CD4-positive, alpha-beta T cell treated with Interleukin-4 for 1 hour (primary cell): ENCODE results near the gene CRYBG1.
"Not testable (repeated sequence)": the region's sequence is repeated elsewhere in the genome, so short reads cannot be mapped to it uniquely, and the experiment has no call there.

ENCODE experiments used
- DNase-seq, 2 donors: peaks; one replicate each; pipeline ENCODE4 v3.0.0-alpha.2; 2020 to 2022

CRYBG1 gene

DNA sequence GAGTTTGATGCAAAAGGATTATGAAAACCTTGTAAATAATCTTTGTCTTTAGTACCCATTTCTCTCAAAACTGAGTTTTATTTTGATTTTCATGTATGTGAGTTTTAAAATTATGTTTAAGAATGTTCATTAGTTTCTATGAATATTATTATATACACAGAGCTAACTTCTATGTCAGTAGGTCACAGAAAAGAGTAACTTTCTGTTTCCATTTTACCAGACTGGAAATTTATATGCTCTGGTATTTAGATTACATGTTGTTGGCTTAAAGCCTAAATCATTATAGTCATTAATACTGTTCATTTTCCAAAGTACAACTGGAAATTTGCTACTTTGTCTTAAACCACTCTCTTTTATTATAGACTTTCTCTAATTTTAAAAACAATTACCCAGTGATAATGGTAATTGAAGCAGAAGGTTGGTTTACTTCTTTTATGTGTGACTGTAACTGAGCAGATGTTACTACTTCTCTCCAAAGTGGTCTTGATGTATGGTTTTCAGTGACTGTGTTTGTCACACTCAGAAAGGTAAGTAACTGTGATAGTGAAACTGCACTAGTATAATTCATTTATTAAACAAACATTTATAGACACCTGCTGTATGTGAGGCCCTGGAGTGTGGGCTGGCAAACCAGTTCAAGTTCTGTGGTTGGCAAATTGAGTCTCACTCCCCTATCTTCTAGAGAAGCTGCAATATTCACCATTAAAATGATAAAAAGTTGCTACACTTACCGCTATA, 13.2 kb downstream of the CRYBG1 start:
- no peak for DNase-seq

DNA sequence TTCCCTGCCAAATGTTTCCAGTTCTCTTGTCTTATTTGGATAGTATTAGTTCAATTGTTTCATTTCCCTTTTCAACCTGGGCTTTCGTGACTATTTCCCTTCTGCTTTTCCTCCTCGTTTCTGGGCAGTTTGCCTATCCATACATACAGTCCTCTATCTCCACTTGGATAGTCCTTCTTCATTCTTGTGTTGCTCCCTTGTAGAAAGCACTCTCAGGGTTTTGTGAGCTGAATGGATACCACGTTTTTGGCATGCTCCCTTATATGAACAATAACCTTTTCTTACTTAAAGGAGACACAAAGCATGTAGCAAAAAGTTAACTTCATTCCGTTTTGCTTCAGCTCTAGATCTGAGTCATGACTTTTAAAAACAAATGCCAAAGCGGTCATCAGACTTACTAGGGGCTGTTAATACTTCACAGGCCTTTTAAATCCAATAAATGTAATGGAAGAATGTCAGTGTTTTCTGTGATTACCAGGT, 16.6 kb downstream of the CRYBG1 start:
- no peak for DNase-seq

DNA sequence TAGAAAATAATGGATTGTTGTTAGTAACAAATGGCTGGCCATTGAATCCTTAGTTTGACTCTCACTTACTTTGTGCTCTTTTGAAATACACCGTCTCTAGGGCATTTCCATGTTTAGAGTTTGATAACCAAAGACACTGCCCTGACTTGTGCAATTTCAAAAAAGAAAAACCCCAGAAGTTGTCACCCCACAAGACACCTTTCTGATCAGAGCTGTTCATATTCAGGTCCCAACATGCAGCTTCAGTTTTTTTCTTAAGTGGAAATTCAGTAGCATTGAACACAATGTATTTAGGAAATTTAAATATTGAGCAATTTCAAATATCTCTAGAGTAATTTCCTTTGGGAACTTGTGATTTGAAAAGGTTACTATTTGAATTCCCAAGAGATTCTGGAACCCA, 19.4 kb downstream of the CRYBG1 start:
- no peak for DNase-seq

DNA sequence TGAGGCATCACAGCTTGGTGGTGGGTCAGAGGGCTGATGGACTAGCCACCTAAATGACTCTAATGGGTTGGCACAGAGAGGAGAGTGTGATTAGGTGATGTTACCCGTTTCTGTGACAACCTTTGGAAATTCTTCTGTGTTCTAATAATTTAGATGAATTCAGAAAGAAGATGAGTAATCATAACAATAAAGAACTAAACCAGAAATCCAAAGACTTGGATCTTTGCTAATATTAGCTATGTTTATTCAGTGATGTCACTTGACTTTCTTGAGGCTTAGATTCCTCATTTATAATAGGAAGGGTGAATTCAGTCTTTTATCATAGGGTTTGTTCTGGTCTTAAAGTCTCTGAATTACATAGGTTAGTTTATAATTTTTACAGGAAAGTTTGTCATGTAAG, 19.9 kb downstream of the CRYBG1 start:
- no peak for DNase-seq

DNA sequence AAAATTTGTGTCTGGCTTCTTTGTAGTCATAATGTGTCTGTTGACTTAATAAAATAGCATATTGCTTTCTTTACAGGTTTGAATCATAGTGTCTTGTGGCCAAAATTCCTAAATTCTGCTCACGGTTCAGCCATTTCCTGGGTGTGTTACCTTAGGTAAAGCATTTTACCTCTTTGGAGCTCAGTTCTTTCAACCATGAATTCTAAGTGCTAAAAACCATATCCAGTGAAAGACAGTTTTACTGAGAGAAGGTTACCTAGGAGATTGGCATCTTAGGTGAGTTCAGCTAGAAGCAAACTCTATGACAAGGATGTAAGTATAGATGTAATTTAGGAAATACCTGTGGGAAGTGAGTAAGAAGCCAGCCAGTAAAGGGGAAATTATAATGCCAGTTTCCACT, 20.7 kb downstream of the CRYBG1 start:
- no peak for DNase-seq

DNA sequence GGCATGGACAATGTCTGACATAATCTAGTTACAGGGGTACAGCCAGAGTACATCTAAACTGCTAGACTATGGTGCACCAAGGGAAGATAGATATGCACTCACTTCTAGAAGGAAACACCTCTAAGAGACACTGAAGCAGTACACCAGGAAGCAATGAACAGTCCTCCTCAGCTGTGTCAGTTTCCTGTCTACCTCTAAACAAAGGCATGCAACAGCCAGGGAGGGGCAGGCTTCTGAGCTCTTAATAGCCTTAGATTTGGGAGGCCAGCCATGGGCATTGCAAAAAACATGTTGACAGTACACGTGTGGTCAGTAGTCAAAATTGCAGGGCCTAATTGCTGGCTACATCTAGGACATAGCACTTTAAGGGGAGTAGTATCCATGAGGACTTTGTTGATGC, 21.4 kb downstream of the CRYBG1 start:
- no peak for DNase-seq

DNA sequence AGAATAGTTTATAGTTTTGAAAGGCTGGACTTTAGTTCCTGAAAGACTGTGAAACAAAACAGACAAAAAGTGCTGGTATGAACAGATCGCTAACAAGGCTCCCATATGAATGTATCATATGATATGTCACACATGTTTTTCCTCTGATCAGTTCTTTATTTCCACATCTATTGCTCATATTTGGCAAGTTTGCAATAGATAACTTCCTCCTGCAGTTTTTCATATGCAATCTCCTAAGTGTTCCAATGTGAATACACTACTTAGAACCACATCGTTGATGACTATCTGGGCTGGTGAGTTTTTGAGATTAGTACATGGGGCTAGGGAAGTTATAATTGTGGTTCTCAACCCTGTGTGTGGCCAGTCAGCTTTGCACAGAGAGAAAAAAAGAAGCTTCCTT, 23.1 kb downstream of the CRYBG1 start:
- DNase-seq = no peak

DNA sequence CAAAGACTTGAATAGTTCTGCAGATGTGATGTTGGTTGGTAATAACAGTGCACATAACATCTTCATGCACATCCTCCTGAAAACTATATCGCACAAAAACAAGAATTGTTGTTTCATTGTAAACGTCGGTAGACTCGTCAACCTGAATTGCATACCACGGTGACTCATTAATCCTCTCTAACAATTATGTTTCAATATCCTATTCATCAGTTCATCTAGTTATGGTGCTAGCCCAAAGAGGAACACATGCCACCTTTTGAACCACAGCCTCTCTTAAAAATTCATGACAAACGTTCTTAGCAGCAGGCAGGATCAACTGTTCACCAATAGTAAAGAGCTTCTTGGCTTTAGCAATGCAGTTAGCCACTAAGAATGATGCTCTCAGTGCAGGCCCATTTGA, 25.0 kb downstream of the CRYBG1 start:
- no peak for DNase-seq

DNA sequence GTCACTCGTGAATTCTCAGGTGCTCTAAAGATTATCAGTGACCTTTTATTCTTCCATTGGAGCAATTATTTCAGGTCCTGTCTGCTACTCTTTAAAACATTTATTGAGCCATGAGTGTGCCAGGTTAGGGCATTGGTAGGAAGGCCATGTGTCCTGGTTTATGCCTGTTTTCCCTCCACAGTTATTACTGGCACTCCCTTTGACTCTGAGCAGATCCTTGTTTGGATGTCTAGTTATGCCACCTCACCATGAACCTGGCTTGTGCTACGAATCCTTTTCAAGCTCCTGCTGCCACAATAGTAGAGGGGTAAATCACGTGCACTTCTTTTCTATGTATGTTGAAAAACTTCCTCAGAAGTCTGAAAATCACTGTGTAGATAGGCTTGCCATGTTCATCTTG, 27.4 kb downstream of the CRYBG1 start:
- no peak for DNase-seq

DNA sequence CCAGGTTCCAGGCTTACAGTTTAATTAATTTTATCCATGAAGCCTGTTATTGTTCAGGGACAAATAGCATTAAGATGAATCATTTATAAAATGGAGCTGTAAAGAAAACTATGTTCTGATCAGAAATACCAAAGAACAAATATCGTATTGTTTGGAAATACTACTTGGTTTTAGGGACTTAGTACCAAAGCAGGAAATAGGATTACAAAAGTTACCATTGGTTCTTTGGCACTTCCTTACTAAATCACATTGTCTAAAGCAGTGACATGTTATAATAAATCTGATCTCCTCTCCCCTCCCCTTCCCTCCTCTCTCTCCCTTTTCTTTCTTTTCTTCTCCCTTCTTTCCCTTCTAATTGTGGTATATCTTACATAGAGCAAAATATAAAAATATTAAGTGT, 29.6 kb downstream of the CRYBG1 start:
- DNase-seq = no peak

DNA sequence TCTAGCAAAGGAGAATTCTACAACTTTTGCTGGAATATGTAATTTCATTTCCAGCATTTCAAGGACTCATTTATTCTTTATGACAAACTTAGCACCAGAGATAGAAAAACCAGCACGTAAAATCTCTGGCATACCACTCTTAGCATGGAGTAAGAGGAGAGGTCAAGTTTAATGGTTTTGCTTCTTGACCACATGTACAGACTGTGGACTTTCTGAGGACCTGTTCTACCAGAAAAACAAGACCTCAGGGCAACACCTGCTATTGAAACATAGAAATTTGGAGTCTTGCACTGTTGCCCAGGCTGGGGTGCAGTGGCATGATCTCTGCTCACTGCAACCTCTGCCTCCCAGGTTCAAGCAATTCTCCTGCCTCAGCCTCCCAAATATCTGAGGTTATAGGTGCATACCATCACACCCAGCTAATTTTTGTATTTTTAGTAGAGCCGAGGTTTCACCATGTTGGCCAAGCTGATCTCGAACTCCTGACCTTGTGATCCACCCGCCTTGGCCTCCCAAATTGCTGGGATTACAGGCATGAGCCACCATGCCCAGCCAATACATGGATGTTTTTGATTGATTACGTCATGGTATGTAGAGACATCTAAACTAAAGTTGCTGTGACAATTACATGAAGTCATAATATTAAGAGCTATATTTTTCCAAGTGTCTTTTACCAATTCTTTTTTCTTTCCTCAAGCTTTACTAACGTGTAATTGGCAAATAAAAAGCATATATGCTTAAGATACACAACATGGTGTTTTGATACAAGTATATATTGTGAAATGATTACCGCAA, 36.1 kb downstream of the CRYBG1 start:
- DNase-seq = no peak

DNA sequence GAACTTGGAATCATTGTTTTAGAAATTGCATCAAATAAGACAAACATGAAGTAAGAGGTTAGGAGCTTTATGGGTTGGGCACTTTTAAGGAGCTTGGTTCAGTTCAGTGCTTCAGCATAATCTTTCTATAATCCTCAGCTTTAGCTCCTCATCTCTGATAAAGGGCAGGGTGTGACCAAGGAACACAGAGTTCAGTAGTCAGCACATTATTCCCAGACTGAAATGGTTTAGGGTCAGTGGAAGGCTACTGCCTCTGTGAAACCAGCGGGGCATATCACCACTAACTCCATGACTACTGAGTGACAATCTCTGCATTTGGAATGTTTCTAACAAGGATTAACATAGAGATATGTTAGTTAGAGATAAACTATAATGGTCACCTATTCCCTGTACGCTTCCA, 36.9 kb downstream of the CRYBG1 start:
- no peak for DNase-seq

DNA sequence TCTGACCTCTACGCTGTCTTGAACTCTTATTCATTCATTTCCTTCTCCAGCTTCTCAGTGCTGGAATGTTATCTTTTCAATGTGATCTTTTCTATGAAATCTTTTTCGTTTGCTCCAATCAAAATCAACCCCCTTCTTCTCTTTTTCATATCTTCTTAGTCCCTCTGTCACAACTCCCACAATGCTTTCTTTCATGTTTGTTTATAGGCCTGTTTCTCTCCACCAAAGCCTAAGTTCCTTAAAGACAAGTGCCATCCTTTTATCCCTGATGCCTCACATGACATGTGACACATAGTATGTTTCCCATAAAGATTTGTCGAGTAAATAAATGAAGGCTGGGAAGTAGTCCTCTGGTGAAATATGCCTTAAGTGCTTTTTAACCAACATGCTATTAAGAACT, 38.1 kb downstream of the CRYBG1 start:
- no peak for DNase-seq

DNA sequence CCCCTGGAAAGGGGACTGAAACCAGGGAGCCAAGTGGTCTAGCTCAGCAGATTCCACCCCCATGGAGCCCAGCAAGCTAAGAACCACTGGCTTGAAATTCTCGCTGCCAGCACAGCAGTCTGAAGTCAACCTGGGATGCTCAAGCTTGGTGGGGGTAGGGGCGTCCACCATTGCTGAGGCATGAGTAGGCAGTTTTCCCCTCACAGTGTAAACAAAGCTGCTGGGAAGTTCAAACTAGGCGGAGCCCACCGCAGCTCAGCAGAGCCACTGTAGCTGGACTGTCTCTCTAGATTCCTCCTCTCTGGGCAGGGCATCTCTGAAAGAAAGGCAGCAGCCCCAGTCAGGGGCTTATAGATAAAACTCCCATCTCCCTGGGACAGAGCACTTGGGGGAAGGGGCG, 44.5 kb downstream of the CRYBG1 start:
- DNase-seq = not testable (repeated sequence)

DNA sequence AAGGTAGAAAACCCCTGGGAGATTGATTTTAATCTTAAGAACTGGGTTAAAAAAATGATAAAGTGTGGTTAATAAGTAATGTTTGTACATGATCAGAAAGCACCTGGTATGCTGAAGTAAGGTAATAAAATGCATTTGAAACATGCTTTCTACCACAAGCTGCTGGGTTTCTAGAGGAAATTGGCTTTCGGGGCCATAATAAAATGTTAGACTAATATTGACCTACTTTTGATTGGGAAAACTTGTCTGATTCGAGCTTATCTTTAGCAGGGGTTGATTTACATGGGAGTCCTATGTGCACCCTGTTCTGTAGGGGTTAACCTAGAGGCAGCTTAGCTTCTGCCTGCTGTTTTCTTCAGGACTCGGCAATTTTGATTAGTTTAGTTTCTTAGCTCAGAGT, 50.5 kb downstream of the CRYBG1 start:
- no peak for DNase-seq

DNA sequence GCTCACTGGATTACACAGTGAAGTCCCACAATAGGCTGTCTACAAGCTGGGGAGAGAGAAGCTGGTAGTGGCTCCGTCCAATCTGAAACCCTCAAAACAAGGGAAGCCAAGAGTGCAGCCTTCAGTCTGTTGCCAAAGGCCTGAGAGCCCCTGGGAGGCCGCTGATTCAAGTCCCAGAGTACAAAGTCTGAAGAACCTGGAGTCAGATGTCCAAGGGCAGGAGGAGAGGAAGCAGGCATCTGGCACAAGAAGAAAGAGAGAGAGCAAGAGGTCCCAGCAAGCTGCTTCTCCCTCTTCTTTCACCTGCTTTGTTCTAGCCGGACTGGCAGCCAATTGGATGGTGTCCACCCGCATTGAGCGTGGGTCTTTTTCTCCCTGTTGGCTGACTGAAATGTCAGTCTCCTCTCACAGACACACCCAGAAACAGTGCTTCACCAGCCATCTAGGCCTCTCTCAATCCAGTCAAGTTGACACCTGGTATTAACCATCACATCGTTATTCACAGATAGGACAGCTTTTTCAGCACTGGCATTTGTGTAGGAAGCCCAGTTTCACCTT, 51.2 kb downstream of the CRYBG1 start:
- DNase-seq = no peak

DNA sequence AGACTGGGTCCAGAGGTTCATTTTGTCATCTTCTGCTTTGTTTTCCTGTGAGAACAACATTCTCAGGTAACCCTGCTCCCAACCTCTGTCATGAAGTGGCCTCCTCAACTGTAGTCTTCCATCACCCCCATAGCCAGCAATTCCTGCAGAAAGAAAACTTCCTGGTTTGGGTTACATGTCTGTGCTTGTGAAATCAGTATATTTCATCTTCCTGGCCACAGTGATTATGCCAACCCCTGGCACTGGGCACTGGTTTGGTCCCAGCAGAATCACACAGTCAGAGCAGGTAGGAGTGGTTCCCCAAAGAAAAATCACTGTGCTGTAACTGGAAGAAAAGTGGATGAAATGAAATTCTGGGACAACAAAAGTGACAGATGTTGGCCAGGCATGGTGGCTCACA, 52.5 kb downstream of the CRYBG1 start:
- no peak for DNase-seq

DNA sequence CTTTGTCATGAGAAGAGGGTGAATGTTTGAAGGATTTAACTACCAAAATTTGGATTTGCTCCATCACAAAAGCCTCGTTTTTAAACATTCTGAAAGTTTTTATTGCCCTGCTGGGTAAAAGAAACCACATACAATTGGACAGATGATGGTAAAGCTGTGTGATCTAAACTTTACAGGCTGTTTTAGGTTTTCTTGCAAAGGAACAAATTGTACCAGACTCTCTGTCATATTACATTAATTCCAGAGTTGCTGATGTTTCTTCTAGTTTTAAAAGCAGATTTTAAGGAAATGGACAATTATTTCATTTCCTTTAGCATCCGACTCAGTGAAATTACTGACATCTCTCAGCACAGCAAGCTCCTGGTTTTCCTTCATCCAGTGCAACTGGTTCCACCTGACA, 53.2 kb downstream of the CRYBG1 start:
- DNase-seq = no peak

DNA sequence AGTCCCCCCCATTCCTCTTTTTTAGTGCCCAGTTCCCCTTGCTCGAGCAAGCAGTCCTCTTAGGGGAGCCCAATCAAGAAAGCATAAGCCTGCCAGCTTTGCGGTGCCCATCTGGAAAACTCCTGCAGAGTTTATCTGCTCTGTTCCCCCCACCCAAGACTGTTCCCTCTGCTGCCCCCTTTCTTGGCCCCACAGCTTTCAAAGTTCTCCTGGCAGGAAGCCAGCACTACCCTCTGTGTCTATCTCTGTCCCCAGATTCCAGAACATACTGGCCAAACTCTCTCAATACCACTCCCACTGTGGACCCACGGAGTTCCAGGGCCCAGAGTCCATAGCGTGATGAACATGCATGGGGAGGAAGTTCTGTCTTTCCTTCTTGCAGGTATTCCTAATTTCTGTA, 55.4 kb downstream of the CRYBG1 start:
- no peak for DNase-seq

DNA sequence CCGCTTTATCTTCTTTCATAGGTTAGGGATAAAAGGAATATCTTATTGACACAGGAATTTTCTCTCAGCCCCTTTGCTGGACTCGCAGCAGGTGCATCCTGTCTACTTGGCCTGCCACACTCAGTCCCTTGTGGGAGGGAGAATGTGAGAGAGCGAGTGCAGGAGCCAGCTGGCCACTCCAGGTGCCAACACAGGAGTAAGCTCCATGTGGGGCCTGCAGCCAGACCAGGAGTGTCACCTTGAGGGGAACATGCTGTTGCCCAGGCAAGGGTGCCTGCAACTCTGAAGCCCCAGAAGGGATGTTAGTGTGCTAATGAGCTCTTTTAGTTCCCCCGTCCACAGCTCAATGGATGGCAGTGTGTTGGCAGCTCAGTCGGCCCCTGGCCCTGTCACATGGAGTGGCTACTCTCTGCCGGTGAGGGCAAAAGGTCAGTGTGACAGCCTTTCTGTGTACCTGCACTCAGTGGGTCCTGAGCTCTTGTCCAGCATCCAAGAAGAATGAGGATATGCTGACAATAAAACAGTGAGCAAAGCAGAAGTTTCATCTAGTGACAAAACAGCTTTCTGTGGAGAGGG, 57.1 kb downstream of the CRYBG1 start:
- DNase-seq = no peak

DNA sequence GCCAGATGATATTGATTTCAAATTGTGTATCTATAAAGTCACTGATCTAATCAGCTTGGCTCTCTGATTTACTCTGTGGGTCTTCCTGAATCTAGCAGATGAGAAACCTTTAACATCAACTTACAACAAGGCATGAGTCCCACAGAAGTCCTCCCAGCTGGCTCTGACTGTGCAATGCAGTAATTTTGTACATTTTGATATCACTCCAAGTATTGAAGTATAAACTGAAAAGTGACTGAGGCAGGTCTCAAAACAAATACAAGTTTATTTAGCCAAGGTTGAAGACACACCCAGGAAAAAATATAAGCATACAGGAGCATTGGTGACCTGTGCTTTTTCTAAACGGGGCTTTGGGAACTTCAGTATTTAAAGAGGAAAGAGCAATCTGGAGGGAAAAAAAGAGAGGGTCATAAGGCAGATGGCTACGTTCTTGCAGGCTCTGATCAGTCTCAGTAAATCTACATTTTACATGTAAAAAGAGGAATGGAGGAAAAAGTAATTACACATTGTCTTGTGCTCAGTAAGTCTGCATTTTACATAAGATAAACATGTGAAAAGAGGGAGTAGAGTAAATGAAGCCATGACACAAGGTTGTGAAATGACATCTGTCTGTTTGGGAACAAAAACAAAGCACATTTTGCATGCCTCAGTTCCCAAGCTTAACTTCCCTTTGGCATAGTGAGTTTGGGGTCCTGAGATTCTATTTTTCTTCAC, 59.5 kb downstream of the CRYBG1 start:
- no peak for DNase-seq

DNA sequence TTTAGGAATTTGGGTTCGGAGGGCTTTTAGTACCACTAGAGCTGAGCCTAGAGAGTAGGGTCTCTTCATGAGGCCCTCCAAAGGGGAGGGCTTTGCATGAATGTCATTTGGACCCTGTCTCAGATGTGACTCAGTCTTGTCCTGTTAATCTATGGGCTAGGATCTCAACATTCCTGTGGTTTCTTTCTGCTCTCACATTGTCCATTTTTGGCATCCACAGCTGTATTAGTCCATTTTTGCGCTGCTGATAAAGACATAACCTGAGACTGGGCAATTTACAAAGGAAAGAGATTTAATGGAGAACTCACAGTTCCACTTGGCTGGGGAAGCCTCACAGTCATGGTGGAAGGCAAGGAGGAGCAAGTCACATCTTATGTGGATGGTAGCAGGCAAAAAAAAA, 61.0 kb downstream of the CRYBG1 start:
- no peak for DNase-seq

DNA sequence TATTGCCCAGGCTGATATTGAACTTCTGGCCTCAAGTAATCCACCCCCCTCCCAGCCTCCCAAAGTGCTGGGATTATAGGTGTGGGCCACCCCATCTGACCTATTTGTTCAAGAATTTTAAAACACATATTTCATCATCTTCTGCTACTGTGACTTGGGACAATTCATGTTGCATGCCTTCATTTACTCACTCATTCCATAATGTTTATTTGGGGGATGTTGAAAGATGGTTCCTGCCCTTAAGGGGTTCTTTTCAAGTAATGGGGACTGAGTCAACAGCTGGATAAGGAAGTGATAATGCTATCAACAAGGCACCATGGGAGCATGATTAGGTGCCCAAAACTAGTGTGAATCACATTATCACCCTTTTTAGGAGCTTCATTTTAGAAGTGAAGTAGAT, 62.0 kb downstream of the CRYBG1 start:
- DNase-seq = no peak
